HepG2 (cell line): ENCODE measurements around the gene THRAP3.
A peak's percentile ranks its signal among the peaks of the same experiment; 100 is the strongest.

Experiments
- CCAR2 ChIP-seq: fragments of 200-400 bp; formaldehyde crosslinking; optimal IDR thresholded peaks from 2 replicates; pipeline ENCODE3; 2018; ENCODE audit warnings: low read depth, mild to moderate bottlenecking, low read length, moderate library complexity
- EZH2 ChIP-seq: conservative IDR thresholded peaks from 2 replicates; pipeline ENCODE4 v1.6.1; 2012; ENCODE audit warnings: mild to moderate bottlenecking, low read depth, low read length, moderate library complexity
- FOXM1 ChIP-seq: sonication (generic); formaldehyde crosslinking; IDR thresholded peaks from 2 replicates; pipeline ENCODE4 v1.5.0; 2020; ENCODE audit warnings: missing genetic modification reagents
- IKZF4 ChIP-seq: sonication (generic); formaldehyde crosslinking; IDR thresholded peaks from 2 replicates; pipeline ENCODE4 v1.5.1; 2020; ENCODE audit warnings: borderline replicate concordance, mild to moderate bottlenecking, low read depth, missing genetic modification reagents; ENCODE audit errors: not compliant biosample characterization
- NBN ChIP-seq: fragments of 450-650 bp; conservative IDR thresholded peaks from 2 replicates; pipeline ENCODE4 v1.6.1; 2017
- NR2F2 ChIP-seq: IDR thresholded peaks from 2 replicates; pipeline ENCODE4 v1.6.1; 2012; ENCODE audit warnings: low read depth, inconsistent platforms, borderline replicate concordance
- POLR2AphosphoS5 ChIP-seq: IDR thresholded peaks from 2 replicates; pipeline ENCODE4 v1.6.1; 2012; ENCODE audit warnings: low read depth, low read length
- RBM22 ChIP-seq: fragments of 200-400 bp; formaldehyde crosslinking; optimal IDR thresholded peaks from 2 replicates; pipeline ENCODE3; 2017; ENCODE audit warnings: mild to moderate bottlenecking, low read length, moderate library complexity
- ZFX ChIP-seq: sonication (generic); formaldehyde crosslinking; IDR thresholded peaks from 2 replicates; pipeline ENCODE4 v1.4.0; 2020; ENCODE audit warnings: mild to moderate bottlenecking, low read depth, missing genetic modification reagents, moderate library complexity
- TF ChIP-seq, protein P1 (sequence below): sonication (generic); formaldehyde crosslinking; IDR thresholded peaks from 2 replicates; pipeline ENCODE4 v1.5.0; 2020; ENCODE audit warnings: mild to moderate bottlenecking, missing genetic modification reagents, moderate library complexity
- TF ChIP-seq, protein P2 (sequence below): sonication (generic); formaldehyde crosslinking; conservative IDR thresholded peaks from 2 replicates; pipeline ENCODE4 v1.4.0; 2020; ENCODE audit warnings: missing genetic modification reagents
- TF ChIP-seq, protein P3 (sequence below): sonication (generic); formaldehyde crosslinking; IDR thresholded peaks from 2 replicates; pipeline ENCODE4 v1.4.0; 2020; ENCODE audit warnings: missing genetic modification reagents
- TF ChIP-seq, protein P4 (sequence below): sonication (generic); formaldehyde crosslinking; IDR thresholded peaks from 2 replicates; pipeline ENCODE4 v1.5.0; 2020; ENCODE audit warnings: missing genetic modification reagents

DNA sequence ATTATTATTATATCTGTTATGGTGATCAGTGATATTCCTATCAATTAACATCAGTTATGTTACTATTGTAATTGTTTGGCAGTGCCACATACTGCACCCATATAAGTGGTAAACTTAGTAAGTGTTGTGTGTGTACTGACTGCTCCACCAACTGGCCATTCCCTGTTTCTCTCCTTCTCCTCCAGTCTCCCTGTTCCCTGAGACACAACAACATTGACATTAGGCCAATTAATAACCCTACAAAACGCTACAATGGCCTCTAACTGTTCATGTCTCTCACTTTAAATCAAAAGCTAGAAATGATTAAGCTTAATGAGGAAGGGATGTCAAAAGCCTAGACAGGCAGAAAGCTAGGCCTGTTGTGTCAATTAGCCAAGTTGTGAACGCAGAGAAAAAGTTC is 6.6 kb upstream of the THRAP3 start:
- TF ChIP-seq ZFX (CRISPR knock-in tag) (no peak), IKZF4 (no peak), FOXM1 (no peak), RBM22 (no peak), CCAR2 (no peak), NBN (no peak), POLR2AphosphoS5 (no peak), NR2F2 (no peak), EZH2 (no peak)
- TF ChIP-seq, protein P1, sequence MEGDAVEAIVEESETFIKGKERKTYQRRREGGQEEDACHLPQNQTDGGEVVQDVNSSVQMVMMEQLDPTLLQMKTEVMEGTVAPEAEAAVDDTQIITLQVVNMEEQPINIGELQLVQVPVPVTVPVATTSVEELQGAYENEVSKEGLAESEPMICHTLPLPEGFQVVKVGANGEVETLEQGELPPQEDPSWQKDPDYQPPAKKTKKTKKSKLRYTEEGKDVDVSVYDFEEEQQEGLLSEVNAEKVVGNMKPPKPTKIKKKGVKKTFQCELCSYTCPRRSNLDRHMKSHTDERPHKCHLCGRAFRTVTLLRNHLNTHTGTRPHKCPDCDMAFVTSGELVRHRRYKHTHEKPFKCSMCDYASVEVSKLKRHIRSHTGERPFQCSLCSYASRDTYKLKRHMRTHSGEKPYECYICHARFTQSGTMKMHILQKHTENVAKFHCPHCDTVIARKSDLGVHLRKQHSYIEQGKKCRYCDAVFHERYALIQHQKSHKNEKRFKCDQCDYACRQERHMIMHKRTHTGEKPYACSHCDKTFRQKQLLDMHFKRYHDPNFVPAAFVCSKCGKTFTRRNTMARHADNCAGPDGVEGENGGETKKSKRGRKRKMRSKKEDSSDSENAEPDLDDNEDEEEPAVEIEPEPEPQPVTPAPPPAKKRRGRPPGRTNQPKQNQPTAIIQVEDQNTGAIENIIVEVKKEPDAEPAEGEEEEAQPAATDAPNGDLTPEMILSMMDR (CRISPR knock-in tag): peak; percentile 66
- TF ChIP-seq, protein P2, sequence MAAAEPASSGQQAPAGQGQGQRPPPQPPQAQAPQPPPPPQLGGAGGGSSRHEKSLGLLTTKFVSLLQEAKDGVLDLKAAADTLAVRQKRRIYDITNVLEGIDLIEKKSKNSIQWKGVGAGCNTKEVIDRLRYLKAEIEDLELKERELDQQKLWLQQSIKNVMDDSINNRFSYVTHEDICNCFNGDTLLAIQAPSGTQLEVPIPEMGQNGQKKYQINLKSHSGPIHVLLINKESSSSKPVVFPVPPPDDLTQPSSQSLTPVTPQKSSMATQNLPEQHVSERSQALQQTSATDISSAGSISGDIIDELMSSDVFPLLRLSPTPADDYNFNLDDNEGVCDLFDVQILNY (CRISPR knock-in tag): no peak
- TF ChIP-seq, protein P3, sequence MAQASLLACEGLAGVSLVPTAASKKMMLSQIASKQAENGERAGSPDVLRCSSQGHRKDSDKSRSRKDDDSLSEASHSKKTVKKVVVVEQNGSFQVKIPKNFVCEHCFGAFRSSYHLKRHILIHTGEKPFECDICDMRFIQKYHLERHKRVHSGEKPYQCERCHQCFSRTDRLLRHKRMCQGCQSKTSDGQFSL (CRISPR knock-in tag): no peak
- TF ChIP-seq, protein P4, sequence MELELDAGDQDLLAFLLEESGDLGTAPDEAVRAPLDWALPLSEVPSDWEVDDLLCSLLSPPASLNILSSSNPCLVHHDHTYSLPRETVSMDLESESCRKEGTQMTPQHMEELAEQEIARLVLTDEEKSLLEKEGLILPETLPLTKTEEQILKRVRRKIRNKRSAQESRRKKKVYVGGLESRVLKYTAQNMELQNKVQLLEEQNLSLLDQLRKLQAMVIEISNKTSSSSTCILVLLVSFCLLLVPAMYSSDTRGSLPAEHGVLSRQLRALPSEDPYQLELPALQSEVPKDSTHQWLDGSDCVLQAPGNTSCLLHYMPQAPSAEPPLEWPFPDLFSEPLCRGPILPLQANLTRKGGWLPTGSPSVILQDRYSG (CRISPR knock-in tag): no peak
